ENCODE measurements around the gene DHRS11.

Gene DHRS11

DNA sequence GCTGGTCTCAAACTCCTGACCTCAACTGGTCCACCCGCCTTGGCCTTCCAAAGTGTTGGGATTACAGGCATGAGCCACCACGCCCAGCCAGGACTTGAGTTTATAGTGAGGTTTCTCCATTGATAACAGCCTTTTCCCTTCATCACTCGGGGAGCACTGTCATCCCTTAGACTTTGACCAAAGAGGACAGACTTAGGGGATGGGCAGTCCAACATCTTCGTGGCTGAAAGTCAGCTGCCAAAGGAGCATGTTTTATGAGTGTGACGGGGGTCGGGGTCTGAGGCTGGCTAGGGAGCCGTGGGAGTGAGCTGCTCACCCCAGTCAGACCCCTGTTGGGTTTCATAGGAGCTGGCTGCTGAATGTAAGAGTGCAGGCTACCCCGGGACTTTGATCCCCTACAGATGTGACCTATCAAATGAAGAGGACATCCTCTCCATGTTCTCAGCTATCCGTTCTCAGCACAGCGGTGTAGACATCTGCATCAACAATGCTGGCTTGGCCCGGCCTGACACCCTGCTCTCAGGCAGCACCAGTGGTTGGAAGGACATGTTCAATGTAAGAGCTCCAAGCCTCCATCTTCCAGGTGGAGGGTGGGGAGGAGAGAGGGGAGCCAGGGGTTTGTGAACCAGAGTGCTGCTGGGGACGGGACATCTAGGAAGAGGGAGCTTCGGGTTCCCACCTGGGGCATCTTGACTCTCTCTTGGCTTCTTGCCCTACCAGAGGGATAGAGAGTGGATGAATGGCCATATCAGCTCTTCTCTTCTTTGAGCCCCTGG lies 3.1 kb downstream of the DHRS11 start:
- TF ChIP-seq, protein P1, sequence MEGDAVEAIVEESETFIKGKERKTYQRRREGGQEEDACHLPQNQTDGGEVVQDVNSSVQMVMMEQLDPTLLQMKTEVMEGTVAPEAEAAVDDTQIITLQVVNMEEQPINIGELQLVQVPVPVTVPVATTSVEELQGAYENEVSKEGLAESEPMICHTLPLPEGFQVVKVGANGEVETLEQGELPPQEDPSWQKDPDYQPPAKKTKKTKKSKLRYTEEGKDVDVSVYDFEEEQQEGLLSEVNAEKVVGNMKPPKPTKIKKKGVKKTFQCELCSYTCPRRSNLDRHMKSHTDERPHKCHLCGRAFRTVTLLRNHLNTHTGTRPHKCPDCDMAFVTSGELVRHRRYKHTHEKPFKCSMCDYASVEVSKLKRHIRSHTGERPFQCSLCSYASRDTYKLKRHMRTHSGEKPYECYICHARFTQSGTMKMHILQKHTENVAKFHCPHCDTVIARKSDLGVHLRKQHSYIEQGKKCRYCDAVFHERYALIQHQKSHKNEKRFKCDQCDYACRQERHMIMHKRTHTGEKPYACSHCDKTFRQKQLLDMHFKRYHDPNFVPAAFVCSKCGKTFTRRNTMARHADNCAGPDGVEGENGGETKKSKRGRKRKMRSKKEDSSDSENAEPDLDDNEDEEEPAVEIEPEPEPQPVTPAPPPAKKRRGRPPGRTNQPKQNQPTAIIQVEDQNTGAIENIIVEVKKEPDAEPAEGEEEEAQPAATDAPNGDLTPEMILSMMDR (IDR thresholded peaks at IDR 0.05; ENCODE audit: low read depth, low read length): no peak
- no peak for DNase-seq (ENCODE audit: extremely low read depth, low read depth)

DNA sequence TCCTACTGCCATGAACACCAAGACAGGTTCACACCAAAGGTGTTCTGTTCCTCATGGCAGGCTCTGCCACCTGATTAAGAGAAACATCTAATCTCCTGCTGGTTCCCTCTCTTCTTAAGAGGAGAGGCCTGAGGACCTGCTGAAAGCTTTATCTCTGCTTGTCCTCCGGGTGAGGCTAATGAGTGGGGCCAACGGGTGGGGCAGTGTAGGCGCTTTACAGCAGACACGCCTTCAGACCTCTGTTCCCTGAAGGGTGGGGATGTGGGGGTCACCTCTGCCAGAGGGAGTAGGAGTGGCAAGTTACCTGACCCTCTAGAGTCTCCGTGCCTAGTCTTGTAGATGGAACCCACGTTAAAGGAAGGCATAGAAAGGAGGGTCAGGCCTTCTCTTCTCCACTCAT lies 5.5 kb downstream of the DHRS11 start:
- DNase-seq (ENCODE audit: extremely low read depth, low read depth): no peak
- TF ChIP-seq, protein P1 (IDR thresholded peaks at IDR 0.05; ENCODE audit: low read depth, low read length): no peak

DNA sequence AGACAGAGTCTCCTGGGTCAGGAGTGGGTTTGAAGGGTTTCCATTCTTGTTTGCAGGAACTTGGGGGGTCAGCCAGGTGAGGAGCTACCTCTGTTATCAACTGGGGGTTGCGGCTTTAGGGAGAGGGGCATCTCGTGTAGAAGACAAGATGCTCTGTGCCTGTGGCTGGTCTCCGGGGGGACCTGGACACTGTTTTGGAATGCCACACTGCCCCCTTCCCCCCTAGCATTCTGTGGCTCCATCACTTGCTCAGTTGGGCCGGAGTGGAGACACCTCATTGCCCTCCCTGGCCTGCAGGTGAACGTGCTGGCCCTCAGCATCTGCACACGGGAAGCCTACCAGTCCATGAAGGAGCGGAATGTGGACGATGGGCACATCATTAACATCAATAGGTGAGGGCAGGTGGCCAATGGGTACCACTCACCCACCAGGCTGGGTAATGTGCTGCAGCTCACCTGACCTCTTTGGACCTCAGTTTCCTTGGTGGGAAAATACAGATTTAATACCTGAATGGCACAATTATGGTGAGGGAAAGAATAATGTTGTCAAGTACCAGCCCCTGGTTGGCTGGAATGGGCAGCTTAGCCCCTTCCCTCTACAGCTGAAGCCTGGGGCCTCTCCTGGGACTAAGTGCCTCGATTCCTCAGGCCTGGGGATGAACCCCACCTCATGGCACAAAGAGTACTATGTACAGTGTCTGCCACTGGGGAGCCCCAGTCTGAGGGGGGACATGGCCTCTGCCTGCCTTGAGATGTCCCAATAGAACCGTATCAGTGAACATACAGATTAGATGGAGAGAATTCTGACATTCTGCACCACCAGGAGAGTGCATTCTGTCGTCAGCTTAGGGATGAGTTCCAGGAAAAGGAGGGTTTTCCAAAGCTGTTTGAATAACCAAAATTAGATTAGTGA lies 6.4 kb downstream of the DHRS11 start:
- no peak for DNase-seq (ENCODE audit: extremely low read depth, low read depth)
- TF ChIP-seq, protein P1 (IDR thresholded peaks at IDR 0.05; ENCODE audit: low read depth, low read length): no peak

DNA sequence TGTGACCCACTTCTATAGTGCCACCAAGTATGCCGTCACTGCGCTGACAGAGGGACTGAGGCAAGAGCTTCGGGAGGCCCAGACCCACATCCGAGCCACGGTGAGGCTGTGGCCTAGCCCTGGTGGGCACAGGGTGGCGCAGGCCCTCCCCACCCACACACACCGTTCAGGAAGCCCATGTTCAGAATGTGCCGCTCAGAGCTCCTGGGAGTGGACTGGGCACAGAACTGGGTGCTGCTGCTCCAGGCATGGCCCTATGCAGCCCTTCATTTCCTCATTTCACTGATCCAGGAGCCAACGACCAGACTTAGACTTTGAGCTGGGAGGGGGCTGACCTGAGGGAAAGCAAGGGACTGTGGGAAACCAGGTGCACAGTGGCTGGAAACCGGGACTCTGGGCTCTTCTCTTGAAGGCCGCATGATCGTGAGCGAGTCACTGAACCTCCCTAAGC lies 7.3 kb downstream of the DHRS11 start:
- DNase-seq (ENCODE audit: extremely low read depth, low read depth): no peak
- TF ChIP-seq, protein P1 (IDR thresholded peaks at IDR 0.05; ENCODE audit: low read depth, low read length): no peak

DNA sequence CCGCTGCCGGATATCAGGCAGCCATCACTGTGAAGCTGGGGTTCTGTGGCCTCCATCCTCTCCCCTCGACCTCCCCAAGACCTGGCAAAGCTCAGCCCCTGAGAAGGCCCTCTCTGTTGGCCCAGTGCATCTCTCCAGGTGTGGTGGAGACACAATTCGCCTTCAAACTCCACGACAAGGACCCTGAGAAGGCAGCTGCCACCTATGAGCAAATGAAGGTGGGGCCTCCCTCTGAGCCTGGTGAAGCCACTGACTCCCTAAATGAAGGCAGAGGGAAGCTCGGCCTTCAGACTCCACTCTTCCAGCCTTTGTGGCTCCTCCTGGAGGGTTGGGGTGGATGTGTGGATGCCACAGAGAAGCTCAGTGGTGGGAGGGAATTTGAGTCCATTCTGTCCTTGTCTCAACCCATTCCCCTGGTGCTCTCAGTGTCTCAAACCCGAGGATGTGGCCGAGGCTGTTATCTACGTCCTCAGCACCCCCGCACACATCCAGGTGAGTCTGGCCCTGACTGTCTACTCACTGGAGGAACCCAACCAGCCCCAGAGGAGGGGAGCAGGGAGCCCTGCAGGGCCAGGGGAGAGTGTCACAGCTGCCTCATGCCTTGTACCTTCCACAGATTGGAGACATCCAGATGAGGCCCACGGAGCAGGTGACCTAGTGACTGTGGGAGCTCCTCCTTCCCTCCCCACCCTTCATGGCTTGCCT lies 8.0 kb downstream of the DHRS11 start:
- no peak for DNase-seq (ENCODE audit: extremely low read depth, low read depth)
- TF ChIP-seq, protein P1 (IDR thresholded peaks at IDR 0.05; ENCODE audit: low read depth, low read length): no peak

DNA sequence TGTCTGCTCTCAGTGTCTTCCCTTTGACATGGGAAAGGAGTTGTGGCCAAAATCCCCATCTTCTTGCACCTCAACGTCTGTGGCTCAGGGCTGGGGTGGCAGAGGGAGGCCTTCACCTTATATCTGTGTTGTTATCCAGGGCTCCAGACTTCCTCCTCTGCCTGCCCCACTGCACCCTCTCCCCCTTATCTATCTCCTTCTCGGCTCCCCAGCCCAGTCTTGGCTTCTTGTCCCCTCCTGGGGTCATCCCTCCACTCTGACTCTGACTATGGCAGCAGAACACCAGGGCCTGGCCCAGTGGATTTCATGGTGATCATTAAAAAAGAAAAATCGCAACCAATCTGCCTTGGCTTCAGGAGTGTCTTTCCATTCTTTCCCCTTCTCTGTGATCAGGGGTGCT lies 8.8 kb downstream of the DHRS11 start:
- DNase-seq (ENCODE audit: extremely low read depth, low read depth): no peak
- TF ChIP-seq, protein P1 (IDR thresholded peaks at IDR 0.05; ENCODE audit: low read depth, low read length): no peak

Measured in AG09319 (cell line).